IMR-90 (cell line): ENCODE measurements around the gene ENTPD1. TPM values are rescaled to one million over a fixed set of nuclear protein-coding genes. Genes with fewer than 3 reads are reported as not detected.

Source experiments
- ATAC-seq: fragments of 200-7000 bp; cut with Tn5 transposase; 2 replicates; pipeline ENCODE4 v1.9.1; 2020; ENCODE audit warnings: low read depth, mild to moderate bottlenecking, moderate library complexity
- BruUV-seq: library from RNA; stranded (reverse); fragments of 400-500 nt; replicated peaks from 2 replicates; lab custom pipeline; 2021; lab: Mats Ljungman, UMichigan
- CTCF ChIA-PET: fragments of 300-600 bp; formaldehyde crosslinking; extraction: SDS; loops from one replicate; lab custom pipeline; 2021; ENCODE audit warnings: antibody characterized with exemption; lab: Yijun Ruan, JAX
- POLR2A ChIA-PET: fragments of 300-600 bp; sonication (Branson Sonifier 250); formaldehyde crosslinking; loops from one replicate; lab custom pipeline; 2022; ENCODE audit warnings: antibody characterized with exemption; ENCODE audit not compliant: unreplicated experiment; lab: Charles Lee
- DNase-seq: peaks from one replicate; pipeline ENCODE4 v3.0.0; 2013
- H2AFZ ChIP-seq: replicated peaks from 2 replicates; pipeline ENCODE3; 2013; ENCODE audit warnings: low read length, mild to moderate bottlenecking; ENCODE audit not compliant: poor library complexity
- H2AK5ac ChIP-seq: 2 replicates; pipeline ENCODE4 v1.6.1; 2013; ENCODE audit warnings: low read depth, low read length, inconsistent platforms
- H2AK9ac ChIP-seq: replicated peaks from 2 replicates; pipeline ENCODE3; 2013; ENCODE audit warnings: mild to moderate bottlenecking, low read depth, low read length, moderate library complexity; ENCODE audit not compliant: poor library complexity
- H2BK120ac ChIP-seq: 2 replicates; pipeline ENCODE4 v1.6.1; 2013; ENCODE audit warnings: low read depth, low read length, inconsistent platforms
- H2BK15ac ChIP-seq: 3 replicates; pipeline ENCODE4 v1.6.1; 2013; ENCODE audit warnings: low read depth, low read length, inconsistent platforms
- H2BK20ac ChIP-seq: 2 replicates; pipeline ENCODE4 v1.6.1; 2013; ENCODE audit warnings: low read depth, mild to moderate bottlenecking, inconsistent platforms, low read length, moderate library complexity
- H2BK5ac ChIP-seq: 2 replicates; pipeline ENCODE4 v1.6.1; 2013; ENCODE audit warnings: mild to moderate bottlenecking, low read depth, low read length, inconsistent platforms; ENCODE audit not compliant: poor library complexity, severe bottlenecking
- H3K14ac ChIP-seq: replicated peaks from 2 replicates; pipeline ENCODE4 v1.6.1; 2013; ENCODE audit warnings: low read depth, low read length, inconsistent platforms
- H3K18ac ChIP-seq: 2 replicates; pipeline ENCODE4 v1.6.1; 2013; ENCODE audit warnings: low read depth, low read length, control low read depth
- H3K23ac ChIP-seq: 2 replicates; pipeline ENCODE4 v1.6.1; 2013; ENCODE audit warnings: low read depth, low read length, inconsistent platforms
- H3K27ac ChIP-seq: 2 replicates; pipeline ENCODE4 v1.5.1; 2013; ENCODE audit warnings: mild to moderate bottlenecking, control low read depth, low read length; ENCODE audit not compliant: insufficient read depth
- H3K27me3 ChIP-seq: 2 replicates; pipeline ENCODE4 v1.6.1; 2013; ENCODE audit warnings: low read length; ENCODE audit not compliant: control insufficient read depth, insufficient read depth
- H3K36me3 ChIP-seq: 2 replicates; pipeline ENCODE4 v1.6.1; 2013; ENCODE audit warnings: low read length, mixed read lengths; ENCODE audit not compliant: control insufficient read depth, insufficient read depth
- H3K4ac ChIP-seq: 2 replicates; pipeline ENCODE4 v1.6.1; 2013; ENCODE audit warnings: low read depth, low read length, inconsistent platforms
- H3K4me1 ChIP-seq: 2 replicates; pipeline ENCODE4 v1.6.1; 2013; ENCODE audit warnings: low read length, mixed read lengths; ENCODE audit not compliant: control insufficient read depth, insufficient read depth
- H3K4me2 ChIP-seq: 2 replicates; pipeline ENCODE4 v1.6.1; 2013; ENCODE audit warnings: low read depth, mild to moderate bottlenecking, control low read depth, low read length, moderate library complexity
- H3K4me3 ChIP-seq: 2 replicates; pipeline ENCODE4 v1.5.1; 2013; ENCODE audit warnings: low read depth, mild to moderate bottlenecking, control low read depth, low read length, moderate library complexity; ENCODE audit not compliant: insufficient read depth
- H3K56ac ChIP-seq: 2 replicates; pipeline ENCODE4 v1.6.1; 2013; ENCODE audit warnings: low read length, inconsistent platforms; ENCODE audit not compliant: insufficient read depth; ENCODE audit errors: extremely low read depth
- H3K79me1 ChIP-seq, 2 experiments: 2 replicates each; pipeline ENCODE4 v1.6.1; 2013; ENCODE audit warnings: low read length in 2 of 2, inconsistent platforms in 1 of 2, low read depth in 1 of 2
- H3K9ac ChIP-seq: 2 replicates; pipeline ENCODE4 v1.6.1; 2013; ENCODE audit warnings: low read depth, low read length, control low read depth
- H3K9me1 ChIP-seq: 2 replicates; pipeline ENCODE4 v1.6.1; 2013; ENCODE audit warnings: low read length, inconsistent platforms; ENCODE audit not compliant: insufficient read depth
- H3K9me3 ChIP-seq: 2 replicates; pipeline ENCODE4 v1.6.1; 2013; ENCODE audit warnings: low read length; ENCODE audit not compliant: control insufficient read depth, insufficient read depth
- H4K20me1 ChIP-seq: 2 replicates; pipeline ENCODE4 v1.6.1; 2013; ENCODE audit warnings: low read length, inconsistent platforms; ENCODE audit not compliant: insufficient read depth
- H4K5ac ChIP-seq: 2 replicates; pipeline ENCODE4 v1.6.1; 2013; ENCODE audit warnings: mild to moderate bottlenecking, low read depth, low read length, control low read depth
- H4K8ac ChIP-seq, 2 experiments: 2 replicates each; pipeline ENCODE4 v1.6.1; 2013; ENCODE audit warnings: low read depth in 2 of 2, low read length in 2 of 2, control low read depth in 1 of 2, inconsistent platforms in 1 of 2
- H4K91ac ChIP-seq: 2 replicates; pipeline ENCODE4 v1.6.1; 2013; ENCODE audit warnings: low read depth, low read length, inconsistent platforms; ENCODE audit not compliant: insufficient read depth
- BHLHE40 ChIP-seq: fragments of 150-350 bp; IDR thresholded peaks from 2 replicates; pipeline ENCODE4 v1.6.1; 2016; ENCODE audit warnings: mild to moderate bottlenecking, low read depth, low read length
- CEBPB ChIP-seq: IDR thresholded peaks from 2 replicates; pipeline ENCODE4 v1.6.1; 2012; ENCODE audit warnings: low read depth, low read length, improper control_type of control experiment
- CHD1 ChIP-seq: IDR thresholded peaks from 2 replicates; pipeline ENCODE4 v1.6.1; 2012; ENCODE audit warnings: low read depth, low read length, improper control_type of control experiment
- FOS ChIP-seq: fragments of 150-350 bp; IDR thresholded peaks from 2 replicates; pipeline ENCODE4 v1.6.1; 2016; ENCODE audit warnings: low read depth, low read length
- MAFK ChIP-seq: IDR thresholded peaks from 2 replicates; pipeline ENCODE4 v1.6.1; 2012; ENCODE audit warnings: low read depth, low read length, improper control_type of control experiment
- MAZ ChIP-seq: IDR thresholded peaks from 2 replicates; pipeline ENCODE4 v1.6.1; 2012; ENCODE audit warnings: low read depth, mild to moderate bottlenecking, low read length, improper control_type of control experiment, moderate library complexity, borderline replicate concordance
- MXI1 ChIP-seq: IDR thresholded peaks from 2 replicates; pipeline ENCODE4 v1.6.1; 2012; ENCODE audit warnings: low read depth, mild to moderate bottlenecking, low read length, moderate library complexity, borderline replicate concordance
- NFE2L2 ChIP-seq: fragments of 150-350 bp; IDR thresholded peaks from 2 replicates; pipeline ENCODE4 v1.6.1; 2016; ENCODE audit warnings: low read depth, mild to moderate bottlenecking, low read length
- POLR2A ChIP-seq: IDR thresholded peaks from 2 replicates; pipeline ENCODE4 v1.6.1; 2012; ENCODE audit warnings: mild to moderate bottlenecking, low read depth, low read length
- RAD21 ChIP-seq: IDR thresholded peaks from 2 replicates; pipeline ENCODE4 v1.6.1; 2012; ENCODE audit warnings: low read length, improper control_type of control experiment
- RCOR1 ChIP-seq: IDR thresholded peaks from 2 replicates; pipeline ENCODE4 v1.6.1; 2012; ENCODE audit warnings: mild to moderate bottlenecking, low read length, improper control_type of control experiment; ENCODE audit not compliant: insufficient replicate concordance
- RFX5 ChIP-seq: IDR thresholded peaks from 2 replicates; pipeline ENCODE4 v1.8.0; 2012; ENCODE audit warnings: low read depth, mild to moderate bottlenecking, low read length, moderate library complexity
- WGBS, 2 experiments: methylation state at CpG; one replicate each; pipeline versions ENCODE4 v1.1.5 to v1.1.7; 2013; ENCODE audit warnings: missing lambda C conversion rate in 2 of 2; ENCODE audit not compliant: insufficient read length in 1 of 2; ENCODE audit errors: extremely low coverage in 2 of 2; 5-methylcytosine and 5-hydroxymethylcytosine counted together
- dilution Hi-C: fragments of 300-500 bp; cut with HindIII; formaldehyde crosslinking; loops from one replicate; pipeline ENCODE4 v1.14.3; 2018; ENCODE audit warnings: low sequenced_read_pairs; ENCODE audit not compliant: unreplicated experiment
- in situ Hi-C: fragments of 300-500 bp; cut with MboI; formaldehyde crosslinking; loops from 3 replicates; pipeline ENCODE4 v1.14.3; 2019; ENCODE audit warnings: low sequenced_read_pairs, inconsistent platforms, mixed read lengths
- intact Hi-C: fragments of 100-400 bp; cut with micrococcal nuclease; formaldehyde crosslinking; loops from 2 replicates; pipeline ENCODE4 v1.10.0; 2022
- polyA plus RNA-seq, 3 experiments: library from polyadenylated mRNA; depleted of rRNA; stranded (reverse); fragments of >200 nt; gene quantifications; 2 replicates each; pipeline ENCODE4 v1.2.3, GENCODE V29; 2012; ENCODE audit warnings: low replicate concordance in 1 of 3
- total RNA-seq: library from RNA; depleted of rRNA; stranded (reverse); fragments of >200 nt; gene quantifications from 2 replicates; pipeline ENCODE4 v1.2.3, GENCODE V29; 2012
- TF ChIP-seq, protein P1 (sequence below): conservative IDR thresholded peaks from 2 replicates; pipeline ENCODE4 v1.5.1; 2012; ENCODE audit warnings: mild to moderate bottlenecking, low read depth, low read length, improper control_type of control experiment
- TF ChIP-seq, protein P2 (sequence below): fragments of 150-350 bp; IDR thresholded peaks from 2 replicates; pipeline ENCODE4 v1.6.1; 2016; ENCODE audit warnings: low read depth, mild to moderate bottlenecking, low read length, moderate library complexity, borderline replicate concordance

ENTPD1 gene
- total and polyA plus RNA-seq, 2 of the 4 experiments (the other 2 are of a cell fraction) = under 0.01 TPM; not detected in 1

DNA sequence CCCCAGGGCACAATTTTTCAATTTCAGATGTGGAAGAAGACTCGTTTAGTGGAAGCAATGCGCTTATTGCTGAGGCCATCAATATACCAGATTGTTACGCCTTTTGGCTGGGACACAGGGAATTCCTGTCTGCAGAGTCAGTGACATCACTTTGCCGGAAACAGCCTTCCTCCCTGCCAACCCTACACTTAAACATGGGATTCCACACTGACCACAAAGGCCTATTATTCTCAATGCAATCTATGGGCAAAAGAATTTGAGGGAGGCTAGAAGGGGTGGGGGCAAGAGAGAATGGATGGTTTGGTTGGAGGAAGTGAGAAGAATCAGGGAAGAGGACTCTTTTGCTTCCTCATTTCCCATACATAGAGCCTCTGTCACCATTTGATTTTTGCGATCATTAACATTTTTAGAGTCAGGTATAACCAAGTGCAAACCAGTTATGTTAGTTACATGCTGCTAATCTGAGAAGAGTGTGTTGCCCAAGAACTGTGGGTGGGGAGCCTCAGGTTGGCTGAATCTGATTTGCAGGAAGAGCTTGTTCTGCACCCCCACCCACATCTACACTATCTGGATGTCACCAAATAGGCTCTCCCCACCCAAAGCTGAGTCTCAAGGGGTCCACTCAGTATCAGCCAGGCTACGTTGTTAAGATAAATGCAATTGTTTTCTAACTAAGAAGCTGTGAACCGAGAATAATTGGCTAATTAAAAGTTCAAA is 58.2 kb downstream of the ENTPD1 start (continued):
- peak; percentile 8; the same call in 1 of the 2 replicates for TF ChIP-seq CEBPB

- in situ Hi-C loops = no loop called here
- Histone ChIP-seq H3K23ac (no peak overlapping the region), H3K9me3 (peaks cover 2% of the 10 kb centered on the region; the same call in 1 of the 2 replicates)
Measured at GRCh38 chr10:95815133-95815532, 59.2 kb downstream of the ENTPD1 start.

More at GRCh38 chr10:95815133-95815532, 59.2 kb downstream of the ENTPD1 start:
- intact Hi-C loops = no loop called here
- Histone ChIP-seq H3K9ac (no peak overlapping the region), H3K27ac (no peak overlapping the region), H4K8ac (no peak overlapping the region), H2BK20ac (peak overlapping the region; percentile 51), H3K9me1 (peaks cover 4% of the 10 kb centered on the region), H3K36me3 (no peaks in the 10 kb centered on the region), H2AK9ac (no peak overlapping the region), H3K4me1 (peaks cover 19% of the 10 kb centered on the region), H2BK120ac (peak overlapping the region; percentile 42; the same call in 1 of the 2 replicates), H4K20me1 (no peaks in the 10 kb centered on the region), H2AK5ac (no peak overlapping the region; the same call in 1 of the 2 replicates), H2BK15ac (peak overlapping the region; percentile 44; the same call in 1 of the 3 replicates), H3K18ac (no peak overlapping the region; the same call in 1 of the 2 replicates), H2BK5ac (no peak overlapping the region), H3K4me2 (no peak overlapping the region), H3K14ac (peak overlapping the region; percentile 14; the same call in 1 of the 2 replicates), H3K79me1 (no peaks in the 10 kb centered on the region), H3K27me3 (no peaks in the 10 kb centered on the region), H4K5ac (no peak overlapping the region), H2AFZ (no peak overlapping the region), H3K56ac (no peak overlapping the region), H3K4me3 (no peak overlapping the region), H3K4ac (peak overlapping the region; percentile 50), H4K91ac (peak overlapping the region; percentile 42; the same call in 1 of the 2 replicates)
- 100% methylated on average over 1 of the region's 2 CpGs; no CpG with 5 or more reads in 1 of the 2 experiments for WGBS, 2 experiments
- ATAC-seq (no peak), DNase-seq (no peak)
- dilution Hi-C loops = no loop called here
- ChIA-PET CTCF (no interaction called here), POLR2A (no interaction called here)
- no TSS peak for BruUV-seq
- no peak for TF ChIP-seq CHD1
- TF ChIP-seq, protein P1, sequence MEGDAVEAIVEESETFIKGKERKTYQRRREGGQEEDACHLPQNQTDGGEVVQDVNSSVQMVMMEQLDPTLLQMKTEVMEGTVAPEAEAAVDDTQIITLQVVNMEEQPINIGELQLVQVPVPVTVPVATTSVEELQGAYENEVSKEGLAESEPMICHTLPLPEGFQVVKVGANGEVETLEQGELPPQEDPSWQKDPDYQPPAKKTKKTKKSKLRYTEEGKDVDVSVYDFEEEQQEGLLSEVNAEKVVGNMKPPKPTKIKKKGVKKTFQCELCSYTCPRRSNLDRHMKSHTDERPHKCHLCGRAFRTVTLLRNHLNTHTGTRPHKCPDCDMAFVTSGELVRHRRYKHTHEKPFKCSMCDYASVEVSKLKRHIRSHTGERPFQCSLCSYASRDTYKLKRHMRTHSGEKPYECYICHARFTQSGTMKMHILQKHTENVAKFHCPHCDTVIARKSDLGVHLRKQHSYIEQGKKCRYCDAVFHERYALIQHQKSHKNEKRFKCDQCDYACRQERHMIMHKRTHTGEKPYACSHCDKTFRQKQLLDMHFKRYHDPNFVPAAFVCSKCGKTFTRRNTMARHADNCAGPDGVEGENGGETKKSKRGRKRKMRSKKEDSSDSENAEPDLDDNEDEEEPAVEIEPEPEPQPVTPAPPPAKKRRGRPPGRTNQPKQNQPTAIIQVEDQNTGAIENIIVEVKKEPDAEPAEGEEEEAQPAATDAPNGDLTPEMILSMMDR = no peak
- no peak for TF ChIP-seq POLR2A
- no peak for TF ChIP-seq MAZ
- no peak for TF ChIP-seq MXI1
- TF ChIP-seq FOS = no peak
- no peak for TF ChIP-seq NFE2L2
- TF ChIP-seq RAD21 = no peak
- TF ChIP-seq, protein P2, sequence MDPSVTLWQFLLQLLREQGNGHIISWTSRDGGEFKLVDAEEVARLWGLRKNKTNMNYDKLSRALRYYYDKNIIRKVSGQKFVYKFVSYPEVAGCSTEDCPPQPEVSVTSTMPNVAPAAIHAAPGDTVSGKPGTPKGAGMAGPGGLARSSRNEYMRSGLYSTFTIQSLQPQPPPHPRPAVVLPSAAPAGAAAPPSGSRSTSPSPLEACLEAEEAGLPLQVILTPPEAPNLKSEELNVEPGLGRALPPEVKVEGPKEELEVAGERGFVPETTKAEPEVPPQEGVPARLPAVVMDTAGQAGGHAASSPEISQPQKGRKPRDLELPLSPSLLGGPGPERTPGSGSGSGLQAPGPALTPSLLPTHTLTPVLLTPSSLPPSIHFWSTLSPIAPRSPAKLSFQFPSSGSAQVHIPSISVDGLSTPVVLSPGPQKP = no peak
- TF ChIP-seq RFX5 = no peak
- no peak for TF ChIP-seq BHLHE40
- TF ChIP-seq RCOR1 = no peak
- TF ChIP-seq MAFK = no peak
